Muscle of arm (tissue), 12 donors: ENCODE results near the gene WWOX. TPM values are rescaled to one million over a fixed set of nuclear protein-coding genes. Genes with fewer than 3 reads are reported as not detected.

ENCODE experiments used
- DNase-seq: peaks from one replicate; pipeline ENCODE4 v3.0.0-alpha.2; 2013
- polyA plus RNA-seq, 12 donors: library from polyadenylated mRNA; unstranded; fragments of 120-200 nt; gene quantifications; one replicate each; pipeline ENCODE4 v1.2.1, GENCODE V29; 2013; ENCODE audit not compliant: insufficient read length in 12 of 12

The WWOX gene
- polyA plus RNA-seq, 12 donors = 7.4 to 17.2 (median 10.9) TPM; not detected in 2

GRCh38 chr16:78645657-78646056 lies 546.2 kb downstream of the WWOX start:
- no peak for DNase-seq

DNA sequence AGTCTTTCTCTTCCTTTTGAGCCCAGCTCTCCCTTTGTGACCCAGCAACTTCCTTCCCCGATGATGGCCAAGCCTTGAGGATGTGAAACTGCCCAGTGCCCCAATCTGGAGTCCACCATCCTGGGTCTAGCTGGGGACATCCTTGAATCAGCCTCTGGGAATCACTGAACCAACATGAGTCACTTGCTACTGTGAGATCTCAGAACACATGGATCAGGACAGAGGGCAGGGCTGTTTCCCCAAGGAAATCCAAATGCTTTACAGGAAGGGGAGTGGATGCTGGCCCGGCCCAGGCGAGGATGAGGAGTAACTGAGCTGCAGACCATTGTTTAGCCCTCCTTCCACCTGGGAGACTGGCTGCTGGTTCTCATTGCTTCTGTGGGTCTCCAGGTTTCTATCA lies 547.6 kb downstream of the WWOX start:
- no peak for DNase-seq

GRCh38 chr16:78647491-78647890 lies 548.0 kb downstream of the WWOX start:
- DNase-seq = no peak

DNA sequence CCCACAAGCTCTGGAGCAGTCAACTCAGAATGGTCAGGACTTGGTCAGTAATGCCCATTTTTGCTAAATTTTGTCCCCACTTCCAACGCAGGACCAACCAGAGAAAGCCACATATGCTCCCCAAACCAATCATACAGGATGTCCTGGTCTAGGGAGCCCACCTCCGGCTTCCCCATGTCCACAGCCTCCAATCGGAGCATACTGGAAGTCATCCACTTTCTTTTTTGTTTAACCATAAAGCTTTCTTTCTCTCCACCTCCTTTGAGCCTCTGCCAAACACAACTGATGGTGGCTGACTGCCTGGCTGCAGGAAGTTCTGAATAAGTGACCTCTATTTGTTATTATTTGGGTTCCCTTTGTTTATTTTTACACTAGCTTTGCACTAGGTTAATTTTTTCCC lies 549.1 kb downstream of the WWOX start:
- peak; percentile 41 for DNase-seq

- DNase-seq = no peak
These were observed 551.1 kb downstream of the WWOX start for GRCh38 chr16:78650339-78651074.

DNA sequence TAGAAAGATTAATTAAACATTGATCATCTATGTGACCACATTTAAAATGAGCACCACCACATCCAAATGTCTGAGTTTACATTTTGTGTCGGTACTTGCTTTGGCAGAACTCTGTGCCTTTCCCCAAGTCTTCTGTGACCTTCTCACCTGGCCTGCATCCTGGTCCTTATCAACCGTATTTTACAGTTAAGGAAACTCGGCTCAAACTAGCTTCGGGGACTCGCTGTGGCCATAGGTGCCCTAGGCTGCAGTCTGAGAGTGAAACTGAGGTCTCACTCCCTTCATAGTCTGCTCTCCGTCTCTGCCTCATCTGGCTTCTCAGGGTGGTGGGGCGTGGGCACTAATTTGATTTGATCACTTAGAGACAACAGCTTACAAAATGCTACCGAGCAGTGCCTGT lies 555.5 kb downstream of the WWOX start:
- DNase-seq = no peak

DNA sequence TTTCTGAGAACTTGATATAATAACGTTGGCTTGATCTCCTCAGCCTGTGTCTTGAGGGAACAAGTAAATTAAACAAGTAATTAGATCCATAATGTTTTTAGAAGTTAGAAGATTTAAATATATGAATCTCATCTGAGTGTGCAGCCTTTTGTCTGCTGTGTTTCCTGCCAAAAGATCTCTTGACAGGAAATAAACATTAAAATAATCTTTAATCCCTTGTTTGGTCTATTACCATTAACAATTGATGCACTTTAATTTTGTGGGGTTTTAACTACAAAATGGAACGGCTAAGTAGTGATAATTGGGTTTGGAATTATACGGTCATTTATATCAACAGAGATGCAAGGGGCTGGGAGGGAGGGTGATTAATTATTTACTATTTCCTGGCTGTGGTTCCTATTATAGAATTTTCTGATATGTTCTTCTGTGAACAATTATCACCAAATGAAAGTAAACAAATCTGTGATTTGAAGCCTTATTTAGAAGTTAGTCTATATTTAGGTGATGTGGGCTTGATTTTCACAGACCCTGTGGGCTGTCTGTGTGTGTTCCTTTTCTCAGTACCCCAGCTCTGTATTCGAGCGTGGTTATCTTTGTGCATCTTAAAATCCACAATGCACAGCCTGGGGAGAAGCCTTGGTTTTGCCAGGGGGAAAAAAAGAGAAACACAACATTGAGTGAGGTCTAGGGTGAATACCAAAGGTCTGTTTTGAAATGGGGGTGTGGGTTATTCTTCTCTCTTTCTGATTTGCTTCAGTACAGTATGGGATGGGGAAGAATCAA lies 556.1 kb downstream of the WWOX start:
- DNase-seq = no peak

DNA sequence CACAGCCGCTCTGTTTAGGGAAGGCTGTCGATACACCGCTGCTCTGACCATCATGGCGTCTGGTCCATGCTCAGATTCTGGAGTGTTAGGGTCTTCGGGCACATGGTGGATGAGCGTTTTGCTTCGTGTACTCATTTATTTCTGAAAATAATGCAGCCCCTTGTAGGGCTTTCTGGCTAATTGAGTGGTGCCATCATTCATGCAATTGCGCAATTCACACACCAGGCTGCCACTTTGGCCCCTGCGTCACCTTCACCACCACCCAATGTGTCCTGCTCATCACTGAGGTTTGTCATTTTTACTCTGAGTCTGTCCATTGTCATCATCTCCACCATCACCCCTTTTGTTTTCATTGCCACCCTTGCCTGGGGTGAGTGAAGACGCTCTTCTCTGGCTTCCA lies 557.4 kb downstream of the WWOX start:
- DNase-seq = no peak

- no peak for DNase-seq
These were observed 559.8 kb downstream of the WWOX start for GRCh38 chr16:78659216-78659615.

GRCh38 chr16:78659668-78660217 lies 560.3 kb downstream of the WWOX start:
- DNase-seq = no peak

DNA sequence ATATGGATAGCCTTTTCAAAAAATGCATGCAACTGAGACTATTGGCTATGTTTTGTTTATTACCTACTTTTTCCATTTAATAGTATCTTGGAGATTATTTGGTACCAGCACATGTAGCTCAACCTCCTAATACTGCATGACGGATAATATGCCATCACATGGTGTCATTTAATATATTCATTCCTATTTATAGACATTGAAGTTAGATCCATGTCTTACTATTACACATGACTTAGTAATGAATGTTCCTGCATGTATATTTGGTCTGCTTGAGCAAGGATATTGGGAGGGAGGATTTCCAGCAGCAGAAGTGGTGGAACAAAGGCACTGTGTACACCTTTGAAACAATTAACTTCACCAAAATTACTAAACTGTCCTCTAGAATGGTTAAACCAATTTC lies 561.3 kb downstream of the WWOX start:
- no peak for DNase-seq

- no peak for DNase-seq
These were observed 564.2 kb downstream of the WWOX start for GRCh38 chr16:78663690-78664089.

- no peak for DNase-seq
These were observed 565.6 kb downstream of the WWOX start for GRCh38 chr16:78664811-78665772.

DNA sequence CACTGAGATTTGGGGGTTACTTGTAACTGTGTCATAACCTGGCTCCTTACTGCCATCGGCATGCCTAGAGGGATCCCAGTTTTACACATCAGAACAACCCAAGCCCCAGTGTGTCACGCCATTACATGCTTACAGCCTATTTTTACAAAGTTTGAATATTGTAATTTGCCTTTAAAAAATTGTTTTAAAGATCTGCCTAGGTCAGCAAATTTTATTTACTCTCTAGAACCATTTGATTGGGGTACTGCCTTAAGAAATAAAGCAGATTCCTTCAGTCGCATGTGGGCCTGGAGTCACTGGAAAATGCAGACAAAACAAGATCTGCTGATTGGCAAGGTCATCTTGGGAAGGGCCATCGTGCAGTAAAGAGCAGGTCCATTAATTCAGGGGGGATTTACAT lies 566.9 kb downstream of the WWOX start:
- DNase-seq = no peak

GRCh38 chr16:78667675-78668074 lies 568.2 kb downstream of the WWOX start:
- DNase-seq = no peak

DNA sequence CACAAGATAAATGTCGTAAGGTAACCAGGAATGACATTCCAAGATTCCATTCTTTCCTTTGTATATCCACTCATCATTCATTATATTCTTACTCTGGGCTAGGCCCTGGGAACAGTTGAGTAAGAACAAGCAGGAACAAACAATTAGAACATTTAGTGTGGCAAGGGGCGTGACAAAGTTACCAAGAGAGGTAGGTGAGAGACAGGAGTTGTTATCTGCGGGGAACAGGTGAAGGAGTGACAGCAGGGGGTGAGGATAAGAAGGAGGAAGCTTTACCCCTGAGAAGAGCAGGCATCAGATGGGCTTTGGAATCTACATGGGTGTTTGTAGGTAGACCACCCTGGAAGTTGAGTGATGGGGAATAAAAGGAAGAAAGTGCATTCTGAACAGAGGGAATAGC lies 568.9 kb downstream of the WWOX start:
- no peak for DNase-seq

- DNase-seq = peak; percentile 62
These were observed 570.5 kb downstream of the WWOX start for GRCh38 chr16:78669994-78670393.

DNA sequence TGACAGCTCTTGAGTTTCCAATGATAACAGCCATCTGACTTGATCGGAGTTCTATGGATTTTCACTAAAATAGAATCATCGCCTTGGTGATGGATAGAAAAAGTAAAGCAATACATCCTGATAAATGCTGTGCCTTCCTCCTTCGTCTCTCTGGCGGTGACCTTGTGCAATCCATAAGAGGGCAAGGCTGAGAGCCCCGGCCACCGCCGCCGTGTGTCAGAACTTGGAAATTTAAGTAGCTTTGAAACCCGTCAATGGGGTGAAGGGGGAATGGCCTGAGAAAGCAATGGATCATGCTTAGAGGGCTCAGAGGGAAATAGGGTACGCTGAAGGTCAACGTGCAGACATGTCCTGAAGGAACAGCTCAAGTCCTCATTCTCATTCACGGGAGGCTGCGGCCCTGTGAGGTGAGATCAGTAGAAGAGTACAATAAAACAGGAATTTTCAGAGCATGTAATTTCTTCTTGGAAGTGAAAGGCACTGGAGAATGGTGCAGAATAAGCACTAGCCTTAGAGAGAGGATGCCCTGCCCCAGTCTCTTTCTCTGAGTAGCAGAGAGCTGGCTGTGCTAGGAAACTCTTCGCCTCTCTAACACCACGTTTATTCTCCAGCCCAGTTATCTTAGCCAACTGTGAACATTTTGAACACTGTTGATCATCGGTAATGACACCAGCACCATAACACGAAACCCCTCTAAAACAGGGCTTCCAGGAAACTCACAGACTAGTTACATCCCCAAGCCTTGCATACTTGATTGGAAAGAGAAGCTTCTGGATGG lies 573.5 kb downstream of the WWOX start:
- DNase-seq = no peak

GRCh38 chr16:78673884-78674283 lies 574.4 kb downstream of the WWOX start:
- DNase-seq = no peak

GRCh38 chr16:78675312-78675711 lies 575.9 kb downstream of the WWOX start:
- DNase-seq = no peak
